HG02981 (cell line): ENCODE results near the gene CADPS2.

Experiments
- ATAC-seq: cut with Tn5 transposase; IDR thresholded peaks from one replicate; pipeline ENCODE4 v1.9.1; 2021; ENCODE audit warnings: mild to moderate bottlenecking, moderate library complexity; ENCODE audit not compliant: unreplicated experiment

Gene CADPS2

GRCh38 chr7:122618585-122619189 lies 267.6 kb downstream of the CADPS2 start:
- no peak for ATAC-seq

GRCh38 chr7:122616951-122617350 lies 269.3 kb downstream of the CADPS2 start:
- no peak for ATAC-seq

GRCh38 chr7:122605929-122606328 lies 280.3 kb downstream of the CADPS2 start:
- no peak for ATAC-seq

GRCh38 chr7:122604251-122604650 lies 282.0 kb downstream of the CADPS2 start:
- no peak for ATAC-seq

- ATAC-seq: no peak
These were observed 283.5 kb downstream of the CADPS2 start for GRCh38 chr7:122602800-122603199.

GRCh38 chr7:122600630-122601029 lies 285.6 kb downstream of the CADPS2 start:
- ATAC-seq: no peak

- ATAC-seq: no peak
These were observed 286.2 kb downstream of the CADPS2 start for GRCh38 chr7:122600042-122600441.

GRCh38 chr7:122597277-122597676 lies 289.0 kb downstream of the CADPS2 start:
- no peak for ATAC-seq

- ATAC-seq: no peak
These were observed 290.4 kb downstream of the CADPS2 start for GRCh38 chr7:122595885-122596284.

- no peak for ATAC-seq
These were observed 297.6 kb downstream of the CADPS2 start for GRCh38 chr7:122588621-122589020.

- no peak for ATAC-seq
These were observed 301.5 kb downstream of the CADPS2 start for GRCh38 chr7:122584676-122585251.

GRCh38 chr7:122578350-122578749 lies 307.9 kb downstream of the CADPS2 start:
- no peak for ATAC-seq

- no peak for ATAC-seq
These were observed 308.7 kb downstream of the CADPS2 start for GRCh38 chr7:122577449-122578003.

GRCh38 chr7:122572706-122573105 lies 313.6 kb downstream of the CADPS2 start:
- no peak for ATAC-seq

GRCh38 chr7:122561326-122561725 lies 324.9 kb downstream of the CADPS2 start:
- ATAC-seq: no peak

GRCh38 chr7:122556873-122557542 lies 329.3 kb downstream of the CADPS2 start:
- no peak for ATAC-seq

- no peak for ATAC-seq
These were observed 330.0 kb downstream of the CADPS2 start for GRCh38 chr7:122556219-122556618.

GRCh38 chr7:122553761-122554160 lies 332.5 kb downstream of the CADPS2 start:
- ATAC-seq: no peak

- ATAC-seq: no peak
These were observed 333.5 kb downstream of the CADPS2 start for GRCh38 chr7:122552769-122553168.

- no peak for ATAC-seq
These were observed 335.7 kb downstream of the CADPS2 start for GRCh38 chr7:122550545-122550944.

GRCh38 chr7:122549578-122549977 lies 336.7 kb downstream of the CADPS2 start:
- ATAC-seq: no peak

GRCh38 chr7:122546496-122546895 lies 339.8 kb downstream of the CADPS2 start:
- no peak for ATAC-seq
